Ectodermal cell (in vitro differentiated cells): Measurements from ENCODE around the gene SMAD9.

ENCODE experiments used
- H3K27ac ChIP-seq: 2 replicates; pipeline ENCODE4 v1.7.0; 2013; ENCODE audit warnings: mild to moderate bottlenecking, low read depth, low read length; ENCODE audit not compliant: insufficient read depth, poor library complexity, severe bottlenecking
- H3K27me3 ChIP-seq: 2 replicates; pipeline ENCODE4 v1.7.0; 2013; ENCODE audit warnings: mild to moderate bottlenecking, low read length; ENCODE audit not compliant: insufficient read depth, control insufficient read depth, poor library complexity, severe bottlenecking
- H3K36me3 ChIP-seq: one replicate; pipeline ENCODE4 v1.7.0; 2013; ENCODE audit warnings: low read length; ENCODE audit not compliant: control insufficient read depth, insufficient read depth
- H3K4me1 ChIP-seq: one replicate; pipeline ENCODE4 v1.7.0; 2013; ENCODE audit warnings: low read length; ENCODE audit not compliant: control insufficient read depth, insufficient read depth
- H3K4me3 ChIP-seq: 2 replicates; pipeline ENCODE4 v1.7.0; 2013; ENCODE audit warnings: low read depth, low read length, control low read depth; ENCODE audit not compliant: insufficient read depth
- H3K9me3 ChIP-seq: 2 replicates; pipeline ENCODE4 v1.7.0; 2013; ENCODE audit warnings: mild to moderate bottlenecking, low read length, moderate library complexity; ENCODE audit not compliant: control insufficient read depth
- WGBS, 2 experiments: methylation state at CpG; one replicate each; pipeline ENCODE4 v1.1.7; 2013; ENCODE audit warnings: missing lambda C conversion rate in 2 of 2; 5-methylcytosine and 5-hydroxymethylcytosine counted together

Gene SMAD9

GRCh38 chr13:36872621-36873020 lies 47.4 kb downstream of the SMAD9 start:
- Histone ChIP-seq H3K36me3 (no peaks in the 10 kb centered on the region), H3K9me3 (no peaks in the 10 kb centered on the region), H3K27ac (no peak overlapping the region), H3K4me1 (no peaks in the 10 kb centered on the region), H3K4me3 (no peak overlapping the region), H3K27me3 (no peaks in the 10 kb centered on the region)
- WGBS, 2 experiments = 57 to 62% methylated on average over 10 of the region's 10 CpGs

GRCh38 chr13:36870050-36870692 lies 49.9 kb downstream of the SMAD9 start:
- Histone ChIP-seq H3K9me3 (no peaks in the 10 kb centered on the region), H3K27ac (no peak overlapping the region), H3K4me1 (no peaks in the 10 kb centered on the region), H3K4me3 (no peak overlapping the region), H3K36me3 (no peaks in the 10 kb centered on the region), H3K27me3 (no peaks in the 10 kb centered on the region)
- 80 to 100% methylated on average over 1 of the region's 1 CpG for WGBS, 2 experiments

GRCh38 chr13:36866232-36866631 lies 53.8 kb downstream of the SMAD9 start:
- Histone ChIP-seq H3K9me3 (no peaks in the 10 kb centered on the region), H3K4me3 (no peak overlapping the region), H3K27ac (no peak overlapping the region), H3K4me1 (no peaks in the 10 kb centered on the region), H3K36me3 (no peaks in the 10 kb centered on the region), H3K27me3 (no peaks in the 10 kb centered on the region)

GRCh38 chr13:36865265-36865664 lies 54.8 kb downstream of the SMAD9 start:
- 94 to 96% methylated on average over 5 of the region's 5 CpGs for WGBS, 2 experiments
- H3K9me3 ChIP-seq = no peaks in the 10 kb centered on the region
- no peaks in the 10 kb centered on the region for H3K36me3 ChIP-seq
- no peaks in the 10 kb centered on the region for H3K27me3 ChIP-seq
- H3K4me1 ChIP-seq = no peaks in the 10 kb centered on the region
- H3K27ac ChIP-seq = no peak overlapping the region
- no peak overlapping the region for H3K4me3 ChIP-seq

- WGBS, 2 experiments = 94 to 97% methylated on average over 7 of the region's 7 CpGs
- H3K36me3 ChIP-seq = no peaks in the 10 kb centered on the region
- H3K9me3 ChIP-seq = no peaks in the 10 kb centered on the region
- no peak overlapping the region for H3K27ac ChIP-seq
- no peak overlapping the region for H3K4me3 ChIP-seq
- no peaks in the 10 kb centered on the region for H3K4me1 ChIP-seq
- no peaks in the 10 kb centered on the region for H3K27me3 ChIP-seq
These were observed 57.3 kb downstream of the SMAD9 start for GRCh38 chr13:36862722-36863121.

GRCh38 chr13:36862002-36862685 lies 57.9 kb downstream of the SMAD9 start:
- Histone ChIP-seq H3K27ac (no peak overlapping the region), H3K9me3 (no peaks in the 10 kb centered on the region)
- WGBS, 2 experiments = 90 to 91% methylated on average over 6 of the region's 6 CpGs

GRCh38 chr13:36859259-36859658 lies 60.8 kb downstream of the SMAD9 start:
- Histone ChIP-seq H3K36me3 (no peaks in the 10 kb centered on the region), H3K4me1 (no peaks in the 10 kb centered on the region), H3K4me3 (no peak overlapping the region), H3K9me3 (no peaks in the 10 kb centered on the region), H3K27me3 (no peaks in the 10 kb centered on the region), H3K27ac (no peak overlapping the region)
- 91 to 95% methylated on average over 4 of the region's 4 CpGs for WGBS, 2 experiments

More at GRCh38 chr13:36862002-36862685, 57.9 kb downstream of the SMAD9 start:
- Histone ChIP-seq H3K4me3 (no peak overlapping the region), H3K4me1 (no peaks in the 10 kb centered on the region), H3K36me3 (no peaks in the 10 kb centered on the region), H3K27me3 (no peaks in the 10 kb centered on the region)

- no peak overlapping the region for H3K4me3 ChIP-seq
- H3K4me1 ChIP-seq = no peaks in the 10 kb centered on the region
- H3K27ac ChIP-seq = no peak overlapping the region
- H3K27me3 ChIP-seq = no peaks in the 10 kb centered on the region
- no peaks in the 10 kb centered on the region for H3K36me3 ChIP-seq
- WGBS, 2 experiments = 70 to 73% methylated on average over 3 of the region's 3 CpGs
- no peaks in the 10 kb centered on the region for H3K9me3 ChIP-seq
These were observed 61.7 kb downstream of the SMAD9 start for GRCh38 chr13:36858290-36858689.

- Histone ChIP-seq H3K36me3 (no peaks in the 10 kb centered on the region), H3K9me3 (no peaks in the 10 kb centered on the region), H3K4me1 (no peaks in the 10 kb centered on the region), H3K27me3 (no peaks in the 10 kb centered on the region), H3K27ac (no peak overlapping the region), H3K4me3 (no peak overlapping the region)
These were observed 62.8 kb downstream of the SMAD9 start for GRCh38 chr13:36857253-36857652.

GRCh38 chr13:36850790-36851438 lies 69.1 kb downstream of the SMAD9 start:
- Histone ChIP-seq H3K4me1 (no peaks in the 10 kb centered on the region), H3K36me3 (no peaks in the 10 kb centered on the region), H3K27me3 (no peaks in the 10 kb centered on the region), H3K27ac (no peak overlapping the region), H3K9me3 (no peaks in the 10 kb centered on the region), H3K4me3 (no peak overlapping the region)
- 86 to 87% methylated on average over 13 of the region's 13 CpGs for WGBS, 2 experiments
